CD14-positive monocyte (primary cell): ENCODE measurements around the gene TFPI2. TPM values are rescaled to one million over a fixed set of nuclear protein-coding genes. Genes with fewer than 3 reads are reported as not detected.

ENCODE experiments used
- DNase-seq, 3 donors: peaks; one replicate each; pipeline ENCODE4 v3.0.0-alpha.2; 2011 to 2022
- H2AFZ ChIP-seq: 2 replicates; pipeline ENCODE4 v1.6.0; 2012; ENCODE audit warnings: mild to moderate bottlenecking, low read depth, low read length, inconsistent platforms; ENCODE audit not compliant: insufficient read depth, poor library complexity, severe bottlenecking
- H3K27ac ChIP-seq, 2 donors: 1 replicate in 1 of 2; 2 replicates in 1 of 2; pipeline ENCODE4 v1.5.1; 2012 to 2013; ENCODE audit warnings: low read length in 2 of 2, control low read depth in 1 of 2, inconsistent platforms in 1 of 2, low read depth in 1 of 2, mild to moderate bottlenecking in 1 of 2
- H3K27me3 ChIP-seq, 2 donors: one replicate each; pipeline versions ENCODE4 v1.6.0 to v1.6.1; 2011 to 2013; ENCODE audit warnings: low read length in 2 of 2; ENCODE audit not compliant: control insufficient read depth in 2 of 2, insufficient read depth in 2 of 2
- H3K36me3 ChIP-seq, 2 donors: replicated peaks in 1 of 2; 1 replicate in 1 of 2; 2 replicates in 1 of 2; pipeline versions ENCODE4 v1.5.1 to v1.6.1; 2012 to 2013; ENCODE audit warnings: low read length in 2 of 2, control low read depth in 1 of 2, inconsistent platforms in 1 of 2, mild to moderate bottlenecking in 1 of 2; ENCODE audit not compliant: insufficient read depth in 2 of 2, control insufficient read depth in 1 of 2
- H3K4me1 ChIP-seq, 2 donors: 1 replicate in 1 of 2; 2 replicates in 1 of 2; pipeline versions ENCODE4 v1.5.1 to v1.6.1; 2012 to 2013; ENCODE audit warnings: low read length in 2 of 2, control low read depth in 1 of 2, inconsistent platforms in 1 of 2, mild to moderate bottlenecking in 1 of 2, moderate library complexity in 1 of 2; ENCODE audit not compliant: insufficient read depth in 2 of 2, control insufficient read depth in 1 of 2
- H3K4me2 ChIP-seq: replicated peaks from 2 replicates; pipeline ENCODE3; 2012; ENCODE audit warnings: low read length, moderate library complexity, mild to moderate bottlenecking; ENCODE audit not compliant: poor library complexity, severe bottlenecking; ENCODE audit errors: extremely low read depth
- H3K4me3 ChIP-seq, 3 experiments: fragments of 200-600 bp in 1 of 3; sonication (generic) in 1 of 3; replicated peaks in 1 of 3; 1 replicate in 2 of 3; 2 replicates in 1 of 3; pipeline ENCODE4 v1.5.1; 2011 to 2013; ENCODE audit warnings: low read length in 3 of 3, mild to moderate bottlenecking in 3 of 3, control low read depth in 2 of 3, low read depth in 2 of 3, inconsistent platforms in 1 of 3, moderate library complexity in 1 of 3
- H3K79me2 ChIP-seq: 2 replicates; pipeline ENCODE4 v1.6.0; 2012; ENCODE audit warnings: mild to moderate bottlenecking, control low read depth, inconsistent platforms, low read length, moderate library complexity; ENCODE audit not compliant: insufficient read depth
- H3K9ac ChIP-seq: 2 replicates; pipeline ENCODE4 v1.6.0; 2017; ENCODE audit warnings: low read length, mild to moderate bottlenecking; ENCODE audit not compliant: insufficient read depth, poor library complexity, severe bottlenecking
- H3K9me3 ChIP-seq, 2 donors: replicated peaks in 1 of 2; 1 replicate in 1 of 2; 2 replicates in 1 of 2; pipeline versions ENCODE4 v1.5.1 to v1.6.1; 2012 to 2013; ENCODE audit warnings: low read length in 2 of 2, control low read depth in 1 of 2; ENCODE audit not compliant: control insufficient read depth in 1 of 2, insufficient read depth in 1 of 2
- H4K20me1 ChIP-seq: 2 replicates; pipeline ENCODE4 v1.6.0; 2012; ENCODE audit warnings: mild to moderate bottlenecking, low read length, control low read depth, moderate library complexity; ENCODE audit not compliant: insufficient read depth
- H3K27ac Mint-ChIP-seq, 7 donors: one replicate each; pipeline ENCODE4 v1.8.0; 2020; ENCODE audit warnings: mild to moderate bottlenecking in 7 of 7, mixed read lengths in 7 of 7, moderate library complexity in 6 of 7, inconsistent platforms in 2 of 7
- H3K27me3 Mint-ChIP-seq, 3 donors: one replicate each; pipeline ENCODE4 v1.8.0; 2021 to 2022; ENCODE audit warnings: low read depth in 3 of 3, mild to moderate bottlenecking in 3 of 3, mixed read lengths in 3 of 3, moderate library complexity in 3 of 3, inconsistent platforms in 1 of 3
- H3K36me3 Mint-ChIP-seq, 2 donors: one replicate each; pipeline ENCODE4 v1.8.0; 2020; ENCODE audit warnings: mixed read lengths in 2 of 2, inconsistent platforms in 1 of 2, mild to moderate bottlenecking in 1 of 2
- H3K4me1 Mint-ChIP-seq: one replicate; pipeline ENCODE4 v1.8.0; 2020; ENCODE audit warnings: mild to moderate bottlenecking, mixed read lengths
- H3K4me3 Mint-ChIP-seq, 2 donors: one replicate each; pipeline ENCODE4 v1.8.0; 2020; ENCODE audit warnings: mild to moderate bottlenecking in 2 of 2, mixed read lengths in 2 of 2, moderate library complexity in 1 of 2
- H3K9me3 Mint-ChIP-seq, 7 donors: one replicate each; pipeline ENCODE4 v1.8.0; 2020 to 2022; ENCODE audit warnings: mixed read lengths in 7 of 7, mild to moderate bottlenecking in 6 of 7, moderate library complexity in 6 of 7, inconsistent platforms in 2 of 7
- CTCF ChIP-seq: fragments of 200-600 bp; IDR thresholded peaks from one replicate; pipeline ENCODE4 v1.8.0; 2022; ENCODE audit warnings: antibody characterized with exemption, mild to moderate bottlenecking
- WGBS: methylation state at CpG from one replicate; pipeline ENCODE4 v1.1.5; 2013; ENCODE audit warnings: missing lambda C conversion rate; ENCODE audit not compliant: insufficient coverage; 5-methylcytosine and 5-hydroxymethylcytosine counted together
- intact Hi-C, 2 donors: fragments of 100-400 bp; cut with micrococcal nuclease; formaldehyde crosslinking; loops; one replicate each; pipeline versions ENCODE4 v1.15.0 to v1.15.1; 2023
- polyA plus RNA-seq, 3 donors: library from polyadenylated mRNA; depleted of rRNA in 1 of 3; unstranded in 2 of 3; stranded (reverse) in 1 of 3; fragments of 300-500 nt in 2 of 3; fragments of >200 nt in 1 of 3; fragmentation: Illumina TruSeq in 2 of 3; gene quantifications; 1 replicate in 2 of 3; 2 replicates in 1 of 3; pipeline ENCODE4 v1.2.3, GENCODE V29; 2012 to 2021

TFPI2 gene
- polyA plus RNA-seq, 3 donors, result not detected

GRCh38 chr7:93855797-93856196 lies 34.8 kb downstream of the TFPI2 start:
- Histone ChIP-seq H3K4me2 (no peak overlapping the region), H3K9me3 (no peaks in the 10 kb centered on the region), H4K20me1 (no peaks in the 10 kb centered on the region)

GRCh38 chr7:93854480-93854879 lies 36.1 kb downstream of the TFPI2 start:
- Histone ChIP-seq H3K4me2 (no peak overlapping the region), H3K4me3 (no peak overlapping the region), H3K4me1 (no peaks in the 10 kb centered on the region), H3K79me2 (no peaks in the 10 kb centered on the region), H3K27ac (no peak overlapping the region), H3K27me3 (no peaks in the 10 kb centered on the region), H3K9ac (no peak overlapping the region), H2AFZ (no peak overlapping the region), H3K36me3 (no peaks in the 10 kb centered on the region), H3K9me3 (no peaks in the 10 kb centered on the region), H4K20me1 (no peaks in the 10 kb centered on the region)
- H3K4me1 Mint-ChIP-seq, result no peaks in the 10 kb centered on the region
- H3K27me3 Mint-ChIP-seq, result peaks cover 0 to 2% (median 1%) of the 10 kb centered on the region in 3 donors
- no peak for TF ChIP-seq CTCF
- no peaks in the 10 kb centered on the region for H3K36me3 Mint-ChIP-seq
- no peak overlapping the region for H3K4me3 Mint-ChIP-seq
- intact Hi-C loops, result no loop called here
- WGBS, result no CpG with 5 or more reads among the region's 1 CpG
- DNase-seq, result no peak
- H3K9me3 Mint-ChIP-seq, result no peaks in the 10 kb centered on the region
- H3K27ac Mint-ChIP-seq, result no peak overlapping the region

More at GRCh38 chr7:93855797-93856196, 34.8 kb downstream of the TFPI2 start:
- Histone ChIP-seq H3K4me1 (no peaks in the 10 kb centered on the region), H2AFZ (no peak overlapping the region), H3K9ac (no peak overlapping the region), H3K27me3 (no peaks in the 10 kb centered on the region), H3K4me3 (no peak overlapping the region), H3K27ac (no peak overlapping the region), H3K36me3 (no peaks in the 10 kb centered on the region), H3K79me2 (no peaks in the 10 kb centered on the region)
- Mint-ChIP-seq H3K4me3 (no peak overlapping the region), H3K27ac (no peak overlapping the region), H3K9me3 (peaks cover 0 to 2% (median 0%) of the 10 kb centered on the region in 7 donors), H3K36me3 (no peaks in the 10 kb centered on the region), H3K27me3 (peaks cover 0 to 2% (median 1%) of the 10 kb centered on the region in 3 donors), H3K4me1 (no peaks in the 10 kb centered on the region)
- TF ChIP-seq CTCF, result no peak
- intact Hi-C loops, result no loop called here
- DNase-seq, result no peak
- no CpG with 5 or more reads among the region's 1 CpG for WGBS
